Left lobe of liver (tissue), 2 donors: ENCODE data around the gene GOPC. TPM values are rescaled to one million over a fixed set of nuclear protein-coding genes. Genes with fewer than 3 reads are reported as not detected.

Experiments used
- ATAC-seq: fragments of 200-7000 bp; cut with Tn5 transposase; one replicate; pipeline ENCODE4 v1.9.1; 2020; ENCODE audit warnings: mild to moderate bottlenecking, moderate library complexity
- DNase-seq: peaks from one replicate; pipeline ENCODE4 v3.0.0-alpha.2; 2020; ENCODE audit warnings: low spot score
- total RNA-seq: library from RNA; stranded (reverse); gene quantifications from one replicate; pipeline ENCODE4 v1.2.1, GENCODE V29; 2021
- donor health status: DM: no; HTN: no; CAD: no; lungs with moderate emphysema.
- donor health status: DM: no; HTN: yes; CAD: no.

The GOPC gene
- total RNA-seq, 1 donor from 2014 or later: 8.4 TPM

DNA sequence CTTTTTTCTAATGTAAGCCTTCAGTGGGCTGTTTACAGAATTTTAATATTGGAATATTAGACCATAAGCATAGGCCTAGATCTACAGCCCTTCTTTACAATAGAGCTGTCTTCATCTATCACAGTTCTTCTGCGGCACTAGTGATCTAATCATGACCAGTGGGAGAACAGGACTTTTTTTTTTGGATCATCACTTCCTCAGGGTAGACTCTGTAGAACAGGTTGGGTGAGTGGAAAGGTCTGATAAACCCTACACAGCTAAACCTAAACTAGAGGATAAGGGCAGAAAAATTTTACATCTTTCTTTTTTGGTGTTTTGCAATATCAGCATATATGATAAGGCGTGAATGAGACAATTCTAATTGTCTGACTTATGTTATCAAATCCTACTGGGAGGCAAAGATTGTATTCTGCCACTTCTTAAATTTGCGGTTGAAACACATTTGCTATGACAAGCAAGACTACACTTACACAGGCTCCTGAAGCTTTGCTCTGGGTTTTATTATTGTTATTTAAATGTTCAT, 52.2 kb downstream of the GOPC start:
- DNase-seq (no peak), ATAC-seq (no peak)

DNA sequence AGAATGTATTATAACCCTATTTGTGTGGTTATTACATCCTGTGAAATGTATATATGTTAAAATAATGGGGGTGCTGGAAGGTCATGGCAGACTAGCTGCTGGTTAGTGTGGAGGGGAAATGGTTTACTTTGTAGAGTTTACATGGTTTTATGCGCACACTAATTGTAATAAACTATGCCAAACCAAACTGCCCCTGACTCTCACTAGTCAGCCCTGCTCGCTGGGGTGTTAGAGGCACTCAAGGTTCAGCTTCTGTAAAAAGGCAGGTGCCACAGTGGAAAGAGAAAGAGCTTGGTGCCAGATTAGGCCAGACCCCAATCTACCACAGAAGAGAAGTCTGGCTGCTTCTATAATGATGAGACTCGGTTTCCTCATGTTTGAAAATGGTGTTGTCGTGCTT, 52.7 kb downstream of the GOPC start:
- DNase-seq: no peak
- no peak for ATAC-seq

DNA sequence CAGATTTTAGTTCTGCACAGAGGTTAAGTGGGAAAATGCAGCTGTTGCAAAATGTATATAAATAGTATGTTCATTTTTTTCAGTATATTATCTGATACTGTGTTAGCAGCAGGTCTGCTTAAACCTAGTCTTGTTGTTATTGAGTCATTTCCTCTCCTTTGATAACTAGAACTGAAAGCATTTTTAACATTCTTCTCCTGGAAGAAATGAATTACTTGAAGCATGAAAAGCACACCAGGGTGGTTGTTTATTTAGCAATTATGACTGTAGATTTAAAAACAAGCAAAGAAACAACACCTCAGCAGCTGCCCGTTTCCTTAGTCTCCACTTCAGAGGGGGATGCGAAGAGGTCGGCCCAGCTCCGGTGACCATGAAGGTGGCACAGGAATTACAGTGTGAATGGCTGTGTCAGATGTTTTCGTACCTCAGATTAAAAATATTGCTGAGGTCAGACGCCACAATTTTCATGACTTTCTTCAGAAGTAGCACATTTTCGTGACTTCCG, 53.5 kb downstream of the GOPC start:
- ATAC-seq (no peak), DNase-seq (no peak)

DNA sequence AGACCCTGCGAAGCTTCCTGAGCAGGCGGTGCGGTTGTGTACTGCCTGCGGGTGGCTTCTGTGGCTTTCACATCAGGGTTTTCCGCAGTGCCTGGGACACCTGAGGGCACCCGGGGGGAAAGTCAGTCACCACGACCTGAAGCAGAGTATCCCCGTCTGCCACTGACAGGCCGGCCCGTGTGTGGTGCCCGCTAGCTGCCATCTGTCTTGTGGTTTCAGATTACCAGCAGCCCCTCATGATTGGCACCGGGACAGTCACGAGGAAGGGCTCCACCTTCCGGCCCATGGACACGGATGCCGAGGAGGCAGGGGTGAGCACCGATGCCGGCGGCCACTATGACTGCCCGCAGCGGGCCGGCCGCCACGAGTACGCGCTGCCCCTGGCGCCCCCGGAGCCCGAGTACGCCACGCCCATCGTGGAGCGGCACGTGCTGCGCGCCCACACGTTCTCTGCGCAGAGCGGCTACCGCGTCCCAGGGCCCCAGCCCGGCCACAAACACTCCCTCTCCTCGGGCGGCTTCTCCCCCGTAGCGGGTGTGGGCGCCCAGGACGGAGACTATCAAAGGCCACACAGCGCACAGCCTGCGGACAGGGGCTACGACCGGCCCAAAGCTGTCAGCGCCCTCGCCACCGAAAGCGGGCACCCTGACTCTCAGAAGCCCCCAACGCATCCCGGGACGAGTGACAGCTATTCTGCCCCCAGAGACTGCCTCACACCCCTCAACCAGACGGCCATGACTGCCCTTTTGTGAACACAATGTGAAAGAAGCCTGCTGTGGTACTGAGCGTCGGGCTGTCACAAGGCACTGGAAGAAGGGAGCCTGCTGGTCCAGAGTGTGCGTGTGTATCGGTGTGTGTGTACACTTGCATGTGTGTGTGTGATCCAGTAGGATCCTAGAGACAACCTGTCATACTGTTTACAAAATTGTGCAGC, 54.4 kb downstream of the GOPC start:
- no peak for DNase-seq
- ATAC-seq: peak; percentile 45

DNA sequence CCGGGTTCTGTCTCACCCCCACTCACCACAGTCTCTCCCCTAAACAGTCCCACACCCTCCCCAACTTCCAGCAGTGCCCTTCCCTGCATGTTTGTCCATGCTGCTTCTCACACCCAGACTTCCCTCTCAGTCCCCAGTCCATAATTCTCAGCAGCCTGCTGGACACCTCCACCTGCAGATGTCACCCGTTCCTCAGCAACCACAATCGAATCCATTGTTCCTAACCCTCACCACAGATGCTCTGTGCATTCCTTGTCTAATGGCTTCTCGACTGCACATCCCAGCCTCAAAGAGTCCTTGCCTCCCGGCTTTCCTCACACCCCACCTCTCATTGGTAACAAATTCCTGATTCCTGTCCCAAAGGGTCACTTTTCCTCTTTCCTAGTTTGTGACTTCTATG, 55.6 kb downstream of the GOPC start:
- no peak for DNase-seq
- no peak for ATAC-seq

DNA sequence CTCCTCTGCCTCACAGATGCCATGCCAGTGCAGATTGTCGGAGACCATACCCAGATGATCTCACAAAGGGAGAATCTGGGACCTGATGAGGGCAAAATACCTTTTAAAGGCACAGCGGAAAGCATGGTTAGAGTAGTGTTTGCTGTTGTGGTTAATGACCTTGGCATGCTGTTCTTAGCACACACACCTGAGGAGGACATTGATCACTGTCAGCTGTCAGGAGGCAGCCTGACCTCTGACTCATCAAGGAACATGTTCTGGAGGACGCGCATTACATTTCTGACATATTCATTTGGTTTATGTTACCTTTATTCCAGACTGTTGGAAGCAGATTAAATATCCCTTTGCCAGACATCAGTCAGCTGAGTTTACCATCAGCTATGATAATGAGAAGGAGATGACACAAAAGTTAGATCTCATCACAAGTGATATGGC, 57.1 kb downstream of the GOPC start:
- peak; percentile 55 for DNase-seq
- peak; percentile 92 for ATAC-seq

DNA sequence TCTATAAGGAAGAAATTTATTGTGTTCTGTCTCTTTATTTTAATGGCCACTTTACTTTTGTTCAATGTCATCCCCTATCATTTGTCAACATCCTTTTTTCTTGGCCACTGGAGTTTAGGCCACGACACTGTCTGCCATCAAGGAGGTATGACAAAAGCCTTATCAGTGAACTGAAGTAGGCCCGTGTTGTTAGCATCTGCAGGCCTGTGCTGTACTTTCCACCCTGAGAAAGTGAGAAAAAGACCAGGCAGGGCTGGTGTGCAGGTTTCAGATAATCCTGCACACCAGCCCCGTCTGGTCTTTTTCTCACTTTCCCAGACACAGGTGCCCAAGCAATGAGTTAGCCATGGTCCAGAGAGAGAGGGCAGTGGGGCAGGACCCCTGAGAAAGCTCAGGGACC, 57.6 kb downstream of the GOPC start:
- DNase-seq (no peak), ATAC-seq (no peak)

DNA sequence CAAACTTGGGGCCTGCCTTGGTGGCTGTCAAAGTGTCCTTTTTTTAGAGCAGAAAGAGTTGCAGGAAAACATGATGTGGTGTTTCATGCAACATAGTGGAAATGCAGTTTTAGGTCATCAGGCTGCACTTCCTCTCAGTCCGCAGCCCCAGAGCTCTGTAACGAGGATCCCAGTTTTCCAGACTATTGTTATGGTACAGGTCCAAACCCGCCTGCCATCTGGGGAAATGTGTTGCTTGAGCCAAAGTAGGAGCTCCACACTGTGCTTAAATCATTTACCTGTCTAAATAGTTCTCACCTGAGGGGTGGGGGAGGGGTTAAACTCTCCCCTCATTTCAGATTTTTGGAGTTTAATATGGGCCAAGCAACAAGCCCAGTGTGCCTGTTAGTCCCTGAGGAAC, 59.8 kb downstream of the GOPC start:
- DNase-seq (no peak), ATAC-seq (no peak)

DNA sequence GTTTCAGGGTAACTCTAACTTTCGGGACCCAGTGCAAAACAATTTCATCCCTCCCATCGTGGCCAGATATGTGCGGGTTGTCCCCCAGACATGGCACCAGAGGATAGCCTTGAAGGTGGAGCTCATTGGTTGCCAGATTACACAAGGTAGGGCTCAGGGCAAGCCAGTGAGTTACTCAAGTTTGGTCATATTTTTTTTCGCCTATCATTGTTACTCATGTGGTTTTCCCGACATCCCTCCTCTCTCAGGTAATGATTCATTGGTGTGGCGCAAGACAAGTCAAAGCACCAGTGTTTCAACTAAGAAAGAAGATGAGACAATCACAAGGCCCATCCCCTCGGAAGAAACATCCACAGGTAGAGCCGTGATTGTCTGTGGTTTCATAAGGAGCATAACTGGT, 61.6 kb downstream of the GOPC start:
- DNase-seq (no peak), ATAC-seq (no peak)

DNA sequence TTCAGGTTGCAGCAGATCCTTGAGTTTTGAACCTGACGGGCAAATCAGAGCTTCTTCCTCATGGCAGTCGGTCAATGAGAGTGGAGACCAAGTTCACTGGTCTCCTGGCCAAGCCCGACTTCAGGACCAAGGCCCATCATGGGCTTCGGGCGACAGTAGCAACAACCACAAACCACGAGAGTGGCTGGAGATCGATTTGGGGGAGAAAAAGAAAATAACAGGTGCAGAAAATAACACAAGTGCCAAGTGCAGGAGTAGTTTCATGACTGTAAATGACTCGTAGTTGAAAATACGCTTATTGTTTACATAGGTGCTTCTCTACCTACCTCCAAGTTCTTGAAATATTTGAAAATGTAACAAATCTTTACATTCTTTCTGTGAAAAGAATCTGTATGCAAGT, 63.7 kb downstream of the GOPC start:
- no peak for DNase-seq
- no peak for ATAC-seq

DNA sequence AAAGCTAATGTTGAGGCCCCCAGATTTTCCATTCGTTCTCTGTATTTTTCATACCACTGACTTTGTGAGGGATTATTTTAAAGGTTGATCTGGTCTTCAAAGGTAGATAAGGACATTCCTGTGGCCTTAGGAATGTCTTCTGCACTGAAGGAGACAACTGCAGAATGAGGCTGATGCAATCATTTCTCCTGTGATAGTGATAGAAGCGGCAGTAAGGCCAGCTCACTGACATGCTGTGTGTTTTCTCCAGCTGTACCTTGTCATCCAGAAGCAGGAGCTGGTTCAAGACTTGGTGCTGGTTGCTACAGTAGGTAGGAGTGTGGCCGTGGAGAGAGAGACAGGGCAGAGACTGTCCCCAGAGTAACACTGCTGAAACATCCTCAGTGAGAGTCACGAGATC, 66.0 kb downstream of the GOPC start:
- ATAC-seq (no peak), DNase-seq (no peak)

DNA sequence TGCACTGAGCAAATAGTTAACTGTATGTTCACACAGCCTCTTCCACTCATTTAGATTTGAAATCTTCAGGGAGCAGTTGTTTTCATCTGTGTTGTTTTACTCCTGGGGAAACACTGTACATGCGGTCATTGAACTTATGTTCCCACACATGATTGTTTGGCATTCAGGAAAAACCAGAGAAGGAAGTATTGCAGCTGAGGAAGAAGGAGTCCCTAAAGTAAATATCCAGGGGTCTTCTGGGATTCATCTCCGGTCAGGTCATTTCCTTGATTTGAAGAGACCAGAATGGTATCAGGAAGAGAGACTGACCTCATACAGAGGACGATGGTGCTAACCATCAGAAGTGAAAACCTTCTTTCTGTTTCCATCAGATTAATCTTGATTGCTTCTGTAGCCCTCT, 67.3 kb downstream of the GOPC start:
- ATAC-seq: peak; percentile 76
- DNase-seq: no peak

DNA sequence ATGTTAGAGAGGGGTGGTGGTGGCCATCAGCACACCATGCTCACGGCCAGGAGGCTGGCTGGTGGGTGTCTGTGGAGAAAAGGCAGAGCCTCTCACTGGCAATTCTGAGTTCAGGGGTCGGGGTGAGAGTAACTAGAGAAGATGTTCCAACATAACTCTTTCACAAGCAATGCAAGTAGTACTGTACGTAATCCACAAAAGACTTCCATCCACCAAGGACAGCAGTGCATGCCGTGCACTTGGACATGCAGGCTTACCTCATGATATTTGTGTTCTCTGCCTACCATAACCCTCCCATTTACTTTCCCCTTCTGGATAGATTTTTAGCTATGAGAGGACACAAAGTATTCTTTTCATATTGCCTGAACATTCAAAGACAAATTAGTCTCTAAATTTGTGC, 68.5 kb downstream of the GOPC start:
- ATAC-seq (peak; percentile 25), DNase-seq (no peak)

DNA sequence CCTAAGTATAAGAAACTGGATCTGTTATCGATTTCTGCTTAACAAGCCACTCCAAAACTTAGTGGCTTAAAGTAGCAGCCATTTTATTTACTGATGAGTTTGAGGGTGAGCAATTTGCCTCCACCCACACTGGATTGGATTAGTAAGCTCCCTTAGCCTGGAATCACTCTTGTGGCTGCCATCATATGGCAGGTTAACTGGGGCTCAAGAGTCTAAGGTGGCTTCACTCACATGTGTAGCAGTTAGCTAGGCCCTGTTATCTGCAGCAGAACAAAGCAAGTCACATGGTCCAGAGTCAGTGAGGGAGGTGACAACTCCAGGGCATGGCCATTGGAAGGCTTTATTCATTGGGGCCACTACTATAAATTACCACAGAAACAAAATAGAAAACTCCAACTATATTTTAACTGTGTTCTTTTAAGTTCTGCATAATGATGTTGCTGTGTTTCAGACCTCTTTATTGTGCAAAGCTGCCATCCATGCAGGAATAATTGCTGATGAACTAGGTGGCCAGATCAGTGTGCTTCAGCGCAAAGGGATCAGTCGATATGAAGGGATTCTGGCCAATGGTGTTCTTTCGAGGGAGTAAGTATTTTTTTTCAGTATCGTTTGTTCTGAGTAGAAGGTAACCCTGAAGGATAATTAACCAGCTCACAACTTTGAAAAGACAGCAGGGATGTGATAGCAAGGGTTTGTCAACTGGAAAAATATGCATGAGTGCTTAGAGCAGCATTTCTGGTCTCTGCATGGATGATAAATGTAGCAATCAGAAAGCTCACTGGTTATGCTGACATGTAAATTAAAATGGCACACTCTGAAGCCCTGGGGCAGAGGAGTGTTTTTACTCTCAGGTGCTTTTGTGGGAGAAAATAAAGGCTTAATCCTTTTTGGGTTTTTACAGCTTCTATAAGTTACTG, 70.2 kb downstream of the GOPC start:
- no peak for ATAC-seq
- no peak for DNase-seq

DNA sequence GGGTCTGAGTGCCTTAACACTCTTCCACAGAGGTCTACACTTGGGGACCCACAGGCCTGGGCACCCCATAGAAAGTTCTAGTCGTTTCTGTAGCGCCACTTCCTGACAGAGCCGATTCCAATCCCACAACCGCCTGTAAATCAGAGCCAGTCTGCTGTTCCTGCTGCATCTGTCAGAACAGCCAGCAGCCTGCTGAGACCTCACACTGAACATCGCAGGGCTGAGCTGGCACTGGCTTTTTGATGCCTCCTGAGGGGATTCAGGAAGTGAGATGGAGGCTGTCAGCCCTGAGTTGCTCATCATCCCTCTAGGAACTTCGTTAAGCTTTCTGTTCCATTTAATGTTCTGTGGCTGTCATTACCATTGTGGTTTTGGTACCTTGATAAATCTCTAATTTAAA, 71.0 kb downstream of the GOPC start:
- ATAC-seq: no peak
- DNase-seq: no peak

DNA sequence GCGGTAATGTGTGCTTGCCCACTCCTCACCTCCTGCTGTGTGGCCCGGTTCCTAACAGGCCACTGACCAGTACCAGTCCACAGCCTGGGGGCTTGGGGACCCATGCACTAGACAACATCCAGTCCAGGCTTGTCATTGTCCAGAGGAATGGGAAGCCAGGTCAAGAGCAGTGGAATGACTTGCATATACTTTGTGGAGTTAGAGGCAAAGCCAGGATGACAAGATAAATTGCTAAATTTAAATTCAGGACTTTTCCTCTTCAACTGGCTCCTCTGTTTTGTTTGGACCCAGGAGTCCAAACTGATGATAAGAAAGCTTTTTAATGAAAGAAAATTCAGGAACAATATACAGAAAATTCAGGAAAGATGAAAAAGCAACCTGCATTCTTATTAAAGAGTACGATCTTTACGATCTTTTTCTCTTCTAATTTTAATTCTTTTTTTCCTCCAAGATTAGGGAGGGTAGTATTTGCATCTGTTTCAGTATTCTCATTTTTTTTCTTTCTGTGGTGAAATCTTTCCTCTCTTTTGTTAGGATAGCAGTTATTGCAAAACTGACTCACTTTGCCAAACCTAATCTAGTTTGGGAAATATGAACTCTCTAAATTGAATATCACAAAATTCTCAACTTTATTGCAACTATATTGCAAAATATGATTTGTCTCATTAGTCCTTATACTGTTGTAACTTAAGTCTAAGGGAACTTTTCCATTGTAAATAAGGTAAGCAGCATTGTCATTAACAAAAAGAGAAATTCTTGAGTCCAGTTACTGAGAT, 71.7 kb downstream of the GOPC start:
- DNase-seq (no peak), ATAC-seq (peak; percentile 52)

DNA sequence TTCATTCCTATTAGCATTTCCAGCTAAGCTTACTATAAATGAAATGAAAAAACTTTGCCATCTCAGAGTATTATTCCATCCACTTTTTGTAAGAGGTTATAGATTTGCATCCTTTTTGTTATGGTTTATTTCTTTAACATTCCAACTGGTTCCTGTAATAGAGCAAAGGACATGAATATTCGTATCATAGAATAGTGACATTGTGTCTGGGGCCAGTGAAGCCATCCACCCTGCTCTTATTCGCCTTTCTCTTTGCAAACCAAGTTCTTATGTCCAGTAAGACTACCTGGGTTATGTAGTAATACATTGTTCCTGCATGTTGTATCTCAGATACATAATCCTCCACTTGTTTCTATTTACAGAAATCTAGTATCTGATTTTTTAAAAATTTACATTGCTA, 76.7 kb downstream of the GOPC start:
- DNase-seq (no peak), ATAC-seq (no peak)

DNA sequence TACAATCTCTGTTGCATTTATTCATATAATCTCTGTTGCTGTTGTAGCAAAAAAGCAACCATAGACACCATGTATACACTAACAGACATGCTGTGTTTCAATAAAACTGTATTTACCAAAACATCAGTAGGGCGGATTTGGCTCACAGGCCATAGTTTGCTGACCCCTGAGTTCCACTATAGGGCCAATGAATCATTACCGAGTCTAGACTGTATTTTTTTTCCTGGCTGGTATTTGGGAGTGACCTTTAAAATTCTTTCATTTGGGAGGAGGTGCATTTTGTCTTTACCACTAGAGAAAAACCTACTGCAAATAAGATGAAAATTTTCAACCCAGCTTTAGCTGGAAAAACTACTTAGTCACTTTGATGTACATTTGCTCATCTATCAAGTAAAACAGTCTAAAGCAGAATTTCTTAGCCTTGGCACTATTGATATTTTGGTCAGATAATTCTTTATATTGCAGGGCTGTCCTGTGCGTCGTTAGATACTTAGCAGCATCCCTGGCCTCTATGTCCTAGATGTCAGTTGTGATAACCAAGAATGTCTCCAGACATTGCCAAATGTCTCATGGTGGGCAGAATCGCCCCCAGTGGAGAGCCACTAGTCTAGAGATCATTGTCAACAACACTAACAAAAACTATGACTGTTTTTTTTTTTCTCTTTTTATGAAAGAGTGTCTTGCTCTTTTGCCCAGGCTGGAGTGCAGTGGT, 80.4 kb downstream of the GOPC start:
- no peak for ATAC-seq
- no peak for DNase-seq

DNA sequence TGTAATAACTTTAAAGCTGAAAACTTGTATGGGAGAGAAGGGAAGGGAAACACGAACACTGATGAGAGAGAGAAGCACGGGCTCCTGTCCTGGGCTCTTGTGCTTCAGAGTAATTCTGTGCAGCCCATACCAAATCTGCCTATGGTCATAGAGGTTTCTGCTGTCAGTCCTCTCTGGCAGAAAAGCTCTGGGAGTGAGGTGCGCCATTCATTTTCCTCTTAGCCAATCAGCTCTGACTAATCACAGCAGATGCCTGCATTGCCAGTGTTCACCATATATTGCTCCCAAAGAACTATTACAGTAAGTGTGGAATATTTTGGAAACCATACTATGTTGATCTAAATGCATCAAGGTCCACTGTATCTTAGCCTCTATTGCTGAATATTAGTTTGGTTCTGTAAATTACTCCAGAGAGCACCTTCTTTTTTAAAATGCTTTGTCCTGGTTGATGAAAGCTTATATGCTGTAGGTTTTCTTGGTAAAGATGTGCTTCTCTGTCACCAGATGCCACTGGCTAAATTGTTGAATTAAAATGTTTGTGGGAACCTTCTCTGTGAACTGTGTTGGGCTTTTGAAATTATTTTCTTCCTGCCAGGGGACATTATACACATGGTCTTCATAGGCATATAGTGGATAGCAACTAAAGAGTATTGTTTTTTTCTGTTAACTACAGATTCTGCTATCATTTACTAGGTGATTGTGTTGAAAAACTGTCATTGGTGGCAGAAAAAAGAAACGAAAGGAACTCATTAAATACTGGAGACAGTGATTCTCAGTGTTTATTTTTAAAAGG, 81.5 kb downstream of the GOPC start:
- ATAC-seq: no peak
- no peak for DNase-seq
